GM21528 (cell line): ENCODE measurements around the gene FABP2.
A peak's percentile ranks its signal among the peaks of the same experiment; 100 is the strongest.
"Not testable (repeated sequence)": the region's sequence is repeated elsewhere in the genome, so short reads cannot be mapped to it uniquely, and the experiment has no call there.

Experiments
- ATAC-seq: cut with Tn5 transposase; IDR thresholded peaks from one replicate; pipeline ENCODE4 v1.9.1; 2021; ENCODE audit warnings: mild to moderate bottlenecking, moderate library complexity; ENCODE audit not compliant: unreplicated experiment, low FRiP score

The FABP2 gene

GRCh38 chr4:119321921-119322687 is at the start of gene FABP2:
TSS of gene FABP2 (minus strand) at chr4:119322138. CDS start at chr4:119322102, 36 bp downstream.
- ATAC-seq: no peak

GRCh38 chr4:119370951-119371683 is 49.2 kb upstream of the FABP2 start:
- ATAC-seq: not testable (repeated sequence)

- ATAC-seq: peak; percentile 96
Observed at GRCh38 chr4:119370392-119370791, 48.5 kb upstream of the FABP2 start.

GRCh38 chr4:119366802-119367201 is 44.9 kb upstream of the FABP2 start:
- not testable (repeated sequence) for ATAC-seq

- ATAC-seq: not testable (repeated sequence)
Observed at GRCh38 chr4:119364203-119364602, 42.3 kb upstream of the FABP2 start.

GRCh38 chr4:119363372-119363771 is 41.4 kb upstream of the FABP2 start:
- not testable (repeated sequence) for ATAC-seq

- not testable (repeated sequence) for ATAC-seq
Observed at GRCh38 chr4:119362413-119362812, 40.5 kb upstream of the FABP2 start.

- not testable (repeated sequence) for ATAC-seq
Observed at GRCh38 chr4:119359873-119360272, 37.9 kb upstream of the FABP2 start.

GRCh38 chr4:119356796-119357195 is 34.9 kb upstream of the FABP2 start:
- not testable (repeated sequence) for ATAC-seq

- ATAC-seq: not testable (repeated sequence)
Observed at GRCh38 chr4:119356041-119356440, 34.1 kb upstream of the FABP2 start.

- not testable (repeated sequence) for ATAC-seq
Observed at GRCh38 chr4:119353364-119353763, 31.4 kb upstream of the FABP2 start.

- not testable (repeated sequence) for ATAC-seq
Observed at GRCh38 chr4:119348169-119348568, 26.2 kb upstream of the FABP2 start.

- not testable (repeated sequence) for ATAC-seq
Observed at GRCh38 chr4:119343293-119343692, 21.4 kb upstream of the FABP2 start.

GRCh38 chr4:119339895-119340294 is 18.0 kb upstream of the FABP2 start:
- not testable (repeated sequence) for ATAC-seq

GRCh38 chr4:119337010-119337409 is 15.1 kb upstream of the FABP2 start:
- no peak for ATAC-seq

- ATAC-seq: not testable (repeated sequence)
Observed at GRCh38 chr4:119336332-119336979, 14.5 kb upstream of the FABP2 start.

- no peak for ATAC-seq
Observed at GRCh38 chr4:119329835-119330620, 8.1 kb upstream of the FABP2 start.

GRCh38 chr4:119328695-119329094 is 6.8 kb upstream of the FABP2 start:
- ATAC-seq: no peak

GRCh38 chr4:119317990-119318389 is 3.9 kb downstream of the FABP2 start:
- ATAC-seq: no peak

- no peak for ATAC-seq
Observed at GRCh38 chr4:119315036-119315435, 6.9 kb downstream of the FABP2 start.
